Testis (tissue), 2 donors: Measurements from ENCODE around the gene NFATC1.

Experiments
- CTCF ChIP-seq, 3 experiments: fragments of 450-650 bp in 2 of 3; fragments of 200-600 bp in 1 of 3; sonication (generic) in 1 of 3; IDR thresholded peaks; one replicate each; pipeline ENCODE4 v1.5.1; 2016 to 2019; ENCODE audit warnings: antibody characterized with exemption in 3 of 3, mild to moderate bottlenecking in 2 of 3, moderate library complexity in 1 of 3
- POLR2A ChIP-seq: fragments of 450-650 bp; IDR thresholded peaks from one replicate; pipeline ENCODE4 v1.6.1; 2017; ENCODE audit warnings: antibody characterized with exemption, mild to moderate bottlenecking, moderate library complexity

GRCh38 chr18:79361766-79362522 lies 33.8 kb upstream of the NFATC1 start:
- TF ChIP-seq CTCF (IDR thresholded peaks at IDR 0.05) (no peak), POLR2A (no peak)
